K562 (cell line): ENCODE results near the gene EGFL7. TPM values are rescaled to one million over a fixed set of nuclear protein-coding genes. Genes with fewer than 3 reads are reported as not detected.

ENCODE experiments used
- ATAC-seq: fragments of 200-7000 bp; cut with Tn5 transposase; 3 replicates; pipeline ENCODE4 v1.9.1; 2020; ENCODE audit warnings: moderate library complexity
- BruUV-seq: library from RNA; stranded (reverse); fragments of 400-500 nt; replicated peaks from 2 replicates; lab custom pipeline; 2021; lab: Mats Ljungman, UMichigan
- CTCF ChIA-PET: fragments of 300-600 bp; formaldehyde crosslinking; extraction: SDS; loops from one replicate; lab custom pipeline; 2021; ENCODE audit warnings: low intra/inter-chr PET ratio; lab: Yijun Ruan, JAX
- POLR2A ChIA-PET: fragments of 300-600, 350-650 bp; sonication (Branson Sonifier 250); formaldehyde crosslinking; extraction: SDS; loops from one replicate; lab custom pipeline; 2021; ENCODE audit warnings: antibody characterized with exemption, inconsistent platforms; lab: Yijun Ruan, JAX
- DNase-seq, 4 experiments: peaks; one replicate each; pipeline versions ENCODE4 v3.0.0 to v3.0.0-alpha.2; 2011 to 2018; ENCODE audit warnings: low spot score in 3 of 4, mixed read lengths in 3 of 4; ENCODE audit errors: extremely low read depth in 1 of 4
- FAIRE-seq: peaks from 2 replicates; lab custom pipeline; 2011; peaks lifted over from hg19 to GRCh38; lab: Jason Lieb, UNC
- H2AFZ ChIP-seq: 2 replicates; pipeline ENCODE4 v1.6.0; 2011; ENCODE audit warnings: low read depth, low read length, control low read depth, inconsistent platforms
- H3K27ac ChIP-seq: fragments of 200-600 bp; 3 replicates; pipeline ENCODE4 v1.8.0; 2011; ENCODE audit warnings: low read depth, mild to moderate bottlenecking, control low read depth, inconsistent platforms, low read length, moderate library complexity, mixed read lengths; ENCODE audit errors: extremely low read depth
- H3K27me3 ChIP-seq, 2 experiments: fragments of 300-600 bp in 1 of 2; 2 replicates in 1 of 2; 3 replicates in 1 of 2; pipeline versions ENCODE4 v1.6.0 to v1.8.0; 2011; ENCODE audit warnings: inconsistent platforms in 2 of 2, low read length in 2 of 2, mild to moderate bottlenecking in 1 of 2, mixed read lengths in 1 of 2, moderate library complexity in 1 of 2; ENCODE audit not compliant: control insufficient read depth in 2 of 2, insufficient read depth in 2 of 2
- H3K36me3 ChIP-seq: fragments of 300-600 bp; 3 replicates; pipeline ENCODE4 v1.8.0; 2011; ENCODE audit warnings: mild to moderate bottlenecking, low read length, inconsistent platforms; ENCODE audit not compliant: control insufficient read depth, insufficient read depth
- H3K4me1 ChIP-seq, 2 experiments: fragments of 200-600 bp in 1 of 2; replicated peaks in 1 of 2; 2 replicates in 1 of 2; 3 replicates in 1 of 2; pipeline versions ENCODE4 v1.5.1 to v1.8.0; 2011; ENCODE audit warnings: inconsistent platforms in 2 of 2, low read length in 2 of 2, mild to moderate bottlenecking in 1 of 2, mixed read lengths in 1 of 2, moderate library complexity in 1 of 2; ENCODE audit not compliant: control insufficient read depth in 2 of 2, insufficient read depth in 2 of 2
- H3K4me2 ChIP-seq: 2 replicates; pipeline ENCODE4 v1.6.1; 2011; ENCODE audit warnings: low read length, control low read depth, inconsistent platforms, mixed read lengths; ENCODE audit not compliant: insufficient read depth
- H3K4me3 ChIP-seq: fragments of 200-600 bp; sonication (generic), shearing (Covaris generic); 2 replicates; pipeline ENCODE4 v1.5.1; 2016; ENCODE audit warnings: control low read depth, inconsistent platforms
- H3K79me2 ChIP-seq: fragments of 200-600 bp; 3 replicates; pipeline ENCODE4 v1.8.0; 2011; ENCODE audit warnings: low read length, inconsistent platforms; ENCODE audit not compliant: control insufficient read depth, insufficient read depth
- H3K9ac ChIP-seq, 2 experiments: 2 replicates each; pipeline versions ENCODE4 v1.6.0 to v1.6.1; 2011; ENCODE audit warnings: low read depth in 2 of 2, low read length in 2 of 2, control low read depth in 1 of 2, inconsistent platforms in 1 of 2, mild to moderate bottlenecking in 1 of 2, mixed read lengths in 1 of 2; ENCODE audit not compliant: insufficient read depth in 1 of 2
- H3K9me1 ChIP-seq: one replicate; pipeline ENCODE4 v1.6.0; 2011; ENCODE audit warnings: inconsistent platforms, mild to moderate bottlenecking, low read length, moderate library complexity; ENCODE audit not compliant: control insufficient read depth, insufficient read depth
- H3K9me3 ChIP-seq: replicated peaks from 2 replicates; pipeline ENCODE4 v1.5.1; 2011; ENCODE audit warnings: low read depth, low read length, inconsistent platforms; ENCODE audit not compliant: control insufficient read depth, insufficient read depth
- H4K20me1 ChIP-seq: replicated peaks from 2 replicates; pipeline ENCODE4 v1.6.1; 2011; ENCODE audit warnings: low read length, inconsistent platforms, mixed read lengths; ENCODE audit not compliant: control insufficient read depth, insufficient read depth
- CTBP1 ChIP-seq: fragments of 450-650 bp; IDR thresholded peaks from 2 replicates; pipeline ENCODE4 v1.6.1; 2016; ENCODE audit warnings: borderline replicate concordance
- FOXJ2 ChIP-seq: fragments of 200-800 bp; sonication (Bioruptor generic); IDR thresholded peaks from 2 replicates; pipeline ENCODE4 v1.6.1; 2016; ENCODE audit warnings: missing genetic modification characterization, missing compliant biosample characterization
- FOXO4 ChIP-seq: fragments of 450-650 bp; formaldehyde crosslinking; IDR thresholded peaks from 2 replicates; pipeline ENCODE4 v1.4.0; 2020; ENCODE audit warnings: mild to moderate bottlenecking, moderate library complexity
- KLF10 ChIP-seq: fragments of 250-450 bp; sonication (Bioruptor Pico); IDR thresholded peaks from 2 replicates; pipeline ENCODE4 v1.6.1; 2021; ENCODE audit warnings: matching md5 sums
- NCOA6 ChIP-seq: fragments of 450-650 bp; IDR thresholded peaks from 2 replicates; pipeline ENCODE4 v1.6.1; 2017; ENCODE audit warnings: mild to moderate bottlenecking
- NFIC ChIP-seq: fragments of 450-650 bp; IDR thresholded peaks from 2 replicates; pipeline ENCODE4 v1.6.1; 2017; ENCODE audit warnings: mild to moderate bottlenecking, inconsistent platforms
- PCBP1 ChIP-seq: fragments of 200-400 bp; formaldehyde crosslinking; IDR thresholded peaks from 2 replicates; pipeline ENCODE4 v1.6.1; 2018; ENCODE audit warnings: mild to moderate bottlenecking, low read depth, low read length; ENCODE audit not compliant: poor library complexity, severe bottlenecking
- POLR2AphosphoS2 ChIP-seq: IDR thresholded peaks from 2 replicates; pipeline ENCODE4 v1.6.1; 2012; ENCODE audit warnings: low read length, improper control_type of control experiment
- POLR2G ChIP-seq: fragments of 200-400 bp; formaldehyde crosslinking; IDR thresholded peaks from 2 replicates; pipeline ENCODE4 v1.6.1; 2017; ENCODE audit warnings: low read depth, mild to moderate bottlenecking, antibody characterized with exemption, low read length, moderate library complexity
- RBFOX2 ChIP-seq: fragments of 200-400 bp; formaldehyde crosslinking; IDR thresholded peaks from 2 replicates; pipeline ENCODE4 v1.6.1; 2017; ENCODE audit warnings: low read depth, mild to moderate bottlenecking, low read length, moderate library complexity
- RBM22 ChIP-seq: fragments of 200-400 bp; formaldehyde crosslinking; IDR thresholded peaks from 2 replicates; pipeline ENCODE4 v1.6.1; 2018; ENCODE audit warnings: low read length, low read depth; ENCODE audit not compliant: poor library complexity, severe bottlenecking
- RBM39 ChIP-seq: fragments of 200-400 bp; formaldehyde crosslinking; optimal IDR thresholded peaks from 2 replicates; pipeline ENCODE3; 2018; ENCODE audit warnings: low read depth, low read length
- SP1 ChIP-seq: sonication (generic); formaldehyde crosslinking; IDR thresholded peaks from 2 replicates; pipeline ENCODE4 v1.8.1; 2022; ENCODE audit warnings: mild to moderate bottlenecking, missing genetic modification reagents
- SP2 ChIP-seq: IDR thresholded peaks from 2 replicates; pipeline ENCODE4 v1.6.1; 2011; ENCODE audit warnings: mild to moderate bottlenecking, low read depth, low read length, moderate library complexity; ENCODE audit not compliant: poor library complexity, severe bottlenecking; ENCODE audit errors: extremely low read depth
- TAF15 ChIP-seq: fragments of 200-400 bp; formaldehyde crosslinking; IDR thresholded peaks from 2 replicates; pipeline ENCODE4 v1.6.1; 2017; ENCODE audit warnings: mild to moderate bottlenecking, low read depth, low read length, moderate library complexity
- ZFP1 ChIP-seq: fragments of 450-650 bp; formaldehyde crosslinking; IDR thresholded peaks from 2 replicates; pipeline ENCODE4 v1.4.0; 2020; ENCODE audit warnings: mild to moderate bottlenecking, mixed read lengths
- ZNF586 ChIP-seq: fragments of 450-650 bp; formaldehyde crosslinking; conservative IDR thresholded peaks from 2 replicates; pipeline ENCODE4 v1.4.0; 2020; ENCODE audit warnings: mild to moderate bottlenecking, moderate library complexity
- ZNF668 ChIP-seq: fragments of 250-450 bp; sonication (Bioruptor Pico); IDR thresholded peaks from 2 replicates; pipeline ENCODE4 v1.8.0; 2022; ENCODE audit warnings: mild to moderate bottlenecking, inconsistent platforms
- ZNF79 ChIP-seq: fragments of 250-450 bp; sonication (Bioruptor Pico); IDR thresholded peaks from 2 replicates; pipeline ENCODE4 v1.4.0; 2020; ENCODE audit warnings: low read depth, mild to moderate bottlenecking, moderate library complexity
- WGBS: fragments of 100-300 bp; shearing (Covaris generic); methylation state at CpG from one replicate; pipeline ENCODE4 v1.1.6; 2016; ENCODE audit warnings: low coverage, mixed read lengths; ENCODE audit not compliant: insufficient coverage; ENCODE audit errors: missing lambda C conversion rate; 5-methylcytosine and 5-hydroxymethylcytosine counted together
- in situ Hi-C: fragments of 300-500 bp; cut with MboI; formaldehyde crosslinking; loops from 4 replicates; pipeline ENCODE4 v1.15.0; 2018; ENCODE audit warnings: inconsistent platforms, mixed read lengths
- intact Hi-C: fragments of 100-400 bp; cut with micrococcal nuclease; formaldehyde crosslinking; loops from 2 replicates; pipeline ENCODE4 v1.14.2; 2022
- polyA plus RNA-seq, 8 experiments: library from polyadenylated mRNA; depleted of rRNA in 4 of 8; stranded (reverse) in 5 of 8; unstranded in 3 of 8; fragments of >200 nt; fragmentation: Nextera tagmentation in 2 of 8; fragmentation: Illumina TruSeq in 1 of 8; extraction: Ambion mirVana in 2 of 8; extraction: Trizol in 1 of 8; gene quantifications; 2 replicates each; pipeline versions ENCODE4 v1.2.1 to v1.2.3, GENCODE V29; 2011 to 2014; ENCODE audit warnings: inconsistent platforms in 1 of 8, missing spikeins in 1 of 8
- total RNA-seq, 7 experiments: library from RNA; depleted of rRNA in 6 of 7; stranded (reverse); fragments of >200 nt in 6 of 7; fragmentation: Illumina TruSeq in 2 of 7; extraction: Trizol in 2 of 7; gene quantifications; 2 replicates each; pipeline versions ENCODE4 v1.2.1 to v1.2.3, GENCODE V29; 2011 to 2021; ENCODE audit warnings: low replicate concordance in 1 of 7
- TF ChIP-seq, protein P1 (sequence below): sonication (generic); formaldehyde crosslinking; IDR thresholded peaks from 2 replicates; pipeline ENCODE4 v1.8.1; 2023; ENCODE audit warnings: mild to moderate bottlenecking, missing genetic modification reagents

The EGFL7 gene
- total and polyA plus RNA-seq, 9 of the 15 experiments (the other 6 are each of a cell fraction or from before 2014, with no cell fraction given), result 1.5 to 286 (median 55.5) TPM

- Histone ChIP-seq H3K79me2 (peaks cover 31% of the 10 kb centered on the region), H3K36me3 (peaks cover 59% of the 10 kb centered on the region), H2AFZ (no peak overlapping the region), H3K9me1 (no peaks in the 10 kb centered on the region), H3K4me3 (no peak overlapping the region), H3K27me3 (no peaks in the 10 kb centered on the region), H3K4me1 (peaks cover 11 to 92% of the 10 kb centered on the region in 2 experiments; a peak in 4 of 5 replicates), H3K9me3 (no peaks in the 10 kb centered on the region), H3K27ac (no peak overlapping the region), H4K20me1 (peaks cover 43% of the 10 kb centered on the region), H3K9ac (peak overlapping the region in 1 of 2 experiments; percentile 64; a peak in 2 of 4 replicates), H3K4me2 (no peak overlapping the region)
- in situ Hi-C loops, result no loop called here
- no peak for FAIRE-seq
- no TSS peak for BruUV-seq
- intact Hi-C loops, result no loop called here
- WGBS, result 65% methylated on average over 25 of the region's 30 CpGs
- ChIA-PET CTCF (no interaction called here), POLR2A (interaction anchor here (0.6 to 1.7 kb wide), 5 partner anchors 8 to 66 kb away, joined by 3 to 9 read pairs (median 4); no protein-coding TSS in a partner anchor)
- ATAC-seq, result peak; percentile 3; the same call in 2 of the 3 replicates
- DNase-seq, result no peak
- no peak for TF ChIP-seq SP1 (CRISPR knock-in tag)
- TF ChIP-seq PCBP1, result no peak
- peak; percentile 6; the same call in 1 of the 2 replicates for TF ChIP-seq POLR2AphosphoS2
- TF ChIP-seq ZNF668 (CRISPR knock-in tag), result no peak
- TF ChIP-seq RBFOX2, result peak; percentile 7; the same call in 1 of the 2 replicates
- TF ChIP-seq, protein P1, sequence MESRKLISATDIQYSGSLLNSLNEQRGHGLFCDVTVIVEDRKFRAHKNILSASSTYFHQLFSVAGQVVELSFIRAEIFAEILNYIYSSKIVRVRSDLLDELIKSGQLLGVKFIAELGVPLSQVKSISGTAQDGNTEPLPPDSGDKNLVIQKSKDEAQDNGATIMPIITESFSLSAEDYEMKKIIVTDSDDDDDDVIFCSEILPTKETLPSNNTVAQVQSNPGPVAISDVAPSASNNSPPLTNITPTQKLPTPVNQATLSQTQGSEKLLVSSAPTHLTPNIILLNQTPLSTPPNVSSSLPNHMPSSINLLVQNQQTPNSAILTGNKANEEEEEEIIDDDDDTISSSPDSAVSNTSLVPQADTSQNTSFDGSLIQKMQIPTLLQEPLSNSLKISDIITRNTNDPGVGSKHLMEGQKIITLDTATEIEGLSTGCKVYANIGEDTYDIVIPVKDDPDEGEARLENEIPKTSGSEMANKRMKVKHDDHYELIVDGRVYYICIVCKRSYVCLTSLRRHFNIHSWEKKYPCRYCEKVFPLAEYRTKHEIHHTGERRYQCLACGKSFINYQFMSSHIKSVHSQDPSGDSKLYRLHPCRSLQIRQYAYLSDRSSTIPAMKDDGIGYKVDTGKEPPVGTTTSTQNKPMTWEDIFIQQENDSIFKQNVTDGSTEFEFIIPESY (CRISPR knock-in tag), result 0 out of 2 replicates have a peak, but pooled peaks have one; percentile 22
- TF ChIP-seq FOXO4, result no peak
- TF ChIP-seq KLF10, result no peak
- no peak for TF ChIP-seq ZNF79 (CRISPR knock-in tag)
- no peak for TF ChIP-seq SP2
- no peak for TF ChIP-seq NCOA6
- peak; percentile 52 for TF ChIP-seq POLR2G
- TF ChIP-seq RBM39, result peak; percentile 17
- no peak for TF ChIP-seq FOXJ2 (tag)
- TF ChIP-seq TAF15, result peak; percentile 52; the same call in 1 of the 2 replicates
- TF ChIP-seq NFIC, result peak; percentile 81
- no peak for TF ChIP-seq CTBP1
- TF ChIP-seq RBM22, result peak; percentile 41
- TF ChIP-seq ZFP1 (CRISPR knock-in tag), result no peak
- TF ChIP-seq ZNF586 (CRISPR knock-in tag), result no peak
These were observed 58.8 kb downstream of the EGFL7 start for GRCh38 chr9:136721339-136722092.
